B cell (primary cell): Measurements from ENCODE around the gene AP3B2. TPM values are rescaled to one million over a fixed set of nuclear protein-coding genes. Genes with fewer than 3 reads are reported as not detected.

Experiments
- ATAC-seq: fragments of 200-7000 bp; cut with Tn5 transposase; one replicate; pipeline ENCODE4 v1.10.0; 2021; ENCODE audit warnings: low read depth, mild to moderate bottlenecking, moderate number of reproducible peaks, moderate library complexity
- CTCF ChIA-PET: fragments of 350-600 bp; sonication (Branson Sonifier 250); formaldehyde crosslinking; loops from one replicate; lab custom pipeline; 2021; ENCODE audit warnings: antibody characterized with exemption, inconsistent platforms; lab: Charles Lee
- POLR2A ChIA-PET: fragments of 350-600 bp; sonication (Branson Sonifier 250); formaldehyde crosslinking; loops from one replicate; lab custom pipeline; 2021; ENCODE audit warnings: antibody characterized with exemption; lab: Charles Lee
- DNase-seq: peaks from one replicate; pipeline ENCODE4 v3.0.0; 2013
- H2AFZ ChIP-seq: 2 replicates; pipeline ENCODE4 v1.6.1; 2012; ENCODE audit warnings: mild to moderate bottlenecking, low read depth, low read length; ENCODE audit not compliant: insufficient read depth, poor library complexity, severe bottlenecking
- H3K27ac ChIP-seq, 2 donors: 1 replicate in 1 of 2; 2 replicates in 1 of 2; pipeline ENCODE4 v1.5.1; 2012 to 2013; ENCODE audit warnings: low read length in 2 of 2, mild to moderate bottlenecking in 2 of 2, moderate library complexity in 1 of 2
- H3K27me3 ChIP-seq, 4 experiments: fragments of 200-600 bp in 1 of 4; sonication (generic) in 1 of 4; replicated peaks in 1 of 4; 1 replicate in 2 of 4; 2 replicates in 2 of 4; pipeline versions ENCODE4 v1.6.1 to v1.7.0; 2013 to 2016; ENCODE audit warnings: low read length in 3 of 4, mild to moderate bottlenecking in 2 of 4, mixed read lengths in 1 of 4, moderate library complexity in 1 of 4; ENCODE audit not compliant: insufficient read depth in 4 of 4, control insufficient read depth in 3 of 4; ENCODE audit errors: control extremely low read depth in 1 of 4
- H3K36me3 ChIP-seq, 2 experiments: replicated peaks in 1 of 2; 1 replicate in 1 of 2; 2 replicates in 1 of 2; pipeline versions ENCODE4 v1.6.1 to v1.7.1; 2013; ENCODE audit warnings: low read length in 1 of 2; ENCODE audit not compliant: insufficient read depth in 2 of 2, control insufficient read depth in 1 of 2; ENCODE audit errors: control extremely low read depth in 1 of 2, extremely low read depth in 1 of 2
- H3K4me1 ChIP-seq, 2 donors: fragments of 200-600 bp in 1 of 2; sonication (generic) in 1 of 2; 1 replicate in 1 of 2; 2 replicates in 1 of 2; pipeline versions ENCODE4 v1.5.1 to v1.6.1; 2013 to 2017; ENCODE audit warnings: low read length in 2 of 2; ENCODE audit not compliant: control insufficient read depth in 2 of 2, insufficient read depth in 2 of 2
- H3K4me2 ChIP-seq: replicated peaks from 2 replicates; pipeline ENCODE3; 2012; ENCODE audit warnings: mild to moderate bottlenecking, low read depth, low read length; ENCODE audit not compliant: poor library complexity, severe bottlenecking
- H3K4me3 ChIP-seq, 5 experiments: fragments of 200-600 bp in 1 of 5; sonication (generic) in 1 of 5; 1 replicate in 3 of 5; 2 replicates in 2 of 5; pipeline versions ENCODE4 v1.5.1 to v1.7.0; 2011 to 2016; ENCODE audit warnings: low read length in 4 of 5, mild to moderate bottlenecking in 4 of 5, low read depth in 2 of 5, control low read depth in 1 of 5, moderate library complexity in 1 of 5; ENCODE audit not compliant: insufficient read depth in 1 of 5; ENCODE audit errors: control extremely low read depth in 1 of 5, extremely low read depth in 1 of 5
- H3K79me2 ChIP-seq: fragments of 200-600 bp; sonication (generic); one replicate; pipeline ENCODE4 v1.6.0; 2016; ENCODE audit warnings: low read length; ENCODE audit not compliant: control insufficient read depth, insufficient read depth
- H3K9ac ChIP-seq: fragments of 200-600 bp; sonication (generic); 2 replicates; pipeline ENCODE4 v1.6.1; 2017; ENCODE audit warnings: mild to moderate bottlenecking, low read length, moderate library complexity
- H3K9me3 ChIP-seq, 3 donors: one replicate each; pipeline versions ENCODE4 v1.6.1 to v1.7.1; 2013; ENCODE audit warnings: low read length in 2 of 3; ENCODE audit not compliant: control insufficient read depth in 2 of 3, insufficient read depth in 1 of 3; ENCODE audit errors: control extremely low read depth in 1 of 3
- H4K20me1 ChIP-seq: 2 replicates; pipeline ENCODE4 v1.6.0; 2012; ENCODE audit warnings: mild to moderate bottlenecking, low read length; ENCODE audit not compliant: insufficient read depth, control insufficient read depth, poor library complexity, severe bottlenecking
- H3K27ac Mint-ChIP-seq: one replicate; pipeline ENCODE4 v1.8.0; 2021; ENCODE audit warnings: mixed read lengths
- H3K27me3 Mint-ChIP-seq: one replicate; pipeline ENCODE4 v1.8.0; 2021; ENCODE audit warnings: mixed read lengths
- H3K4me1 Mint-ChIP-seq: one replicate; pipeline ENCODE4 v1.8.0; 2021; ENCODE audit warnings: mixed read lengths
- H3K4me3 Mint-ChIP-seq: one replicate; pipeline ENCODE4 v1.8.0; 2021; ENCODE audit warnings: mixed read lengths
- H3K9me3 Mint-ChIP-seq: one replicate; pipeline ENCODE4 v1.8.0; 2022; ENCODE audit warnings: mixed read lengths; ENCODE audit not compliant: insufficient read depth
- CTCF ChIP-seq: fragments of 200-600 bp; IDR thresholded peaks from one replicate; pipeline ENCODE4 v1.8.0; 2022; ENCODE audit warnings: antibody characterized with exemption, mild to moderate bottlenecking
- EZH2 ChIP-seq: IDR thresholded peaks from 2 replicates; pipeline ENCODE4 v1.6.1; 2012; ENCODE audit warnings: borderline replicate concordance, low read depth, mild to moderate bottlenecking, moderate library complexity, low read length; ENCODE audit not compliant: insufficient read depth, poor library complexity, severe bottlenecking
- WGBS: methylation state at CpG from one replicate; pipeline ENCODE4 v1.1.5; 2013; ENCODE audit warnings: missing lambda C conversion rate; ENCODE audit not compliant: insufficient coverage; 5-methylcytosine and 5-hydroxymethylcytosine counted together
- intact Hi-C: fragments of 100-400 bp; cut with micrococcal nuclease; formaldehyde crosslinking; loops from one replicate; pipeline ENCODE4 v1.10.0; 2022
- polyA plus RNA-seq: library from polyadenylated mRNA; depleted of rRNA; stranded (reverse); fragments of >200 nt; gene quantifications from 2 replicates; pipeline ENCODE4 v1.2.3, GENCODE V29; 2012
- total RNA-seq, 2 donors: library from RNA; stranded (reverse); fragments of 120-200 nt in 1 of 2; gene quantifications; 1 replicate in 1 of 2; 2 replicates in 1 of 2; pipeline versions ENCODE4 v1.2.3 to v1.2.4, GENCODE V29; 2013 to 2022

Gene AP3B2
- total and polyA plus RNA-seq, 2 donors (not counting 1 experiment from before 2014, with no cell fraction given) = 0.15 to 0.37 TPM

DNA sequence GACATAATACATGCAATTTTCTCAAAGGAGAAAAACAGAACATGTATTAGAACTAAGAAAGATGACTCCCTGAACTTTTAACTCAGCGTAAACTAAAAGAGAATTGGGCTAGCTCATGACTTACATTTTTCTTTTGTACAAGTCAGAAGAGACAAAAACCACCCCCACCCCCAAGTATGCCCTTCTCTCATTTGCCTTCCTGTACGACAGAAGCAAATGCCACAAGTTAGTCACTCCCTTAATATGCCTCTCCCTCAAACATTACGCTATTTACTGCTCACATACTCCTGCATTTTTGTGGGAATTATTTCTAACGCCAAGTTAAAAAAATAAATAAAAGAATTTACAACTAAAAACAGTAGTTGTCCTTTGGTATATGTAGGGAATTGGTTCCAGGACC lies 84.5 kb downstream of the AP3B2 start:
- Histone ChIP-seq H3K4me2 (no peak overlapping the region), H3K9ac (no peak overlapping the region), H3K36me3 (no peaks in the 10 kb centered on the region), H3K27ac (no peak overlapping the region), H3K9me3 (no peaks in the 10 kb centered on the region), H2AFZ (no peak overlapping the region), H3K79me2 (no peaks in the 10 kb centered on the region), H4K20me1 (no peaks in the 10 kb centered on the region), H3K27me3 (no peaks in the 10 kb centered on the region), H3K4me3 (no peak overlapping the region), H3K4me1 (no peaks in the 10 kb centered on the region)
- ChIA-PET POLR2A (no interaction called here), CTCF (no interaction called here)
- no peak overlapping the region for H3K4me3 Mint-ChIP-seq
- no peaks in the 10 kb centered on the region for H3K4me1 Mint-ChIP-seq
- ATAC-seq = no peak
- no peak for DNase-seq
- H3K27me3 Mint-ChIP-seq = peaks cover 4% of the 10 kb centered on the region
- intact Hi-C loops = no loop called here
- no peaks in the 10 kb centered on the region for H3K9me3 Mint-ChIP-seq
- TF ChIP-seq EZH2 (no peak), CTCF (no peak)
- H3K27ac Mint-ChIP-seq = no peak overlapping the region
- WGBS = 100% methylated on average over 1 of the region's 4 CpGs

DNA sequence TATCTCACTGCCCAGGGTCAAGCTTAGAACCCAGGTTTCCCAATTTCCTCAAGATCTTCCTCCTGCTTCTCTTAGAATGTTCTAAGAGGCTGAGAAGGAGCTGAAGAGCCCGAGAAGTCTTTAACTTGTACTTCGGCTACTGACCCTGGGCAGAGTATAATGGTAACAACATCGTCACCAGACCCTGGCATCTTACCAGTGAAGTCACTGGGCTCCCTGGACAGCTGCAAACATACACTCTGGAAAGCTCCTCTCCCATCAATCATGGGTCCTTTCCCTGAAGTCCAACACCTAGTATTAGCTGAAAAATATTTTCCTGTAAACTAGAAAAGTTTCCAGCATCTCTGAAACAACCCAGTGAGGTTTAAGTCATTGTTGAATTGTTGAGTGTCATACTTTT lies 85.2 kb downstream of the AP3B2 start:
- Histone ChIP-seq H3K9ac (no peak overlapping the region), H3K9me3 (no peaks in the 10 kb centered on the region), H3K4me1 (no peaks in the 10 kb centered on the region), H3K4me2 (no peak overlapping the region), H4K20me1 (no peaks in the 10 kb centered on the region), H3K27me3 (no peaks in the 10 kb centered on the region), H3K4me3 (no peak overlapping the region), H3K36me3 (no peaks in the 10 kb centered on the region), H3K79me2 (no peaks in the 10 kb centered on the region), H2AFZ (no peak overlapping the region), H3K27ac (no peak overlapping the region)
- no peak for TF ChIP-seq EZH2
- TF ChIP-seq CTCF = no peak
- H3K4me3 Mint-ChIP-seq = no peak overlapping the region
- H3K9me3 Mint-ChIP-seq = no peaks in the 10 kb centered on the region
- 89% methylated on average over 3 of the region's 3 CpGs for WGBS
- intact Hi-C loops = no loop called here
- DNase-seq (no peak), ATAC-seq (no peak)
- no peaks in the 10 kb centered on the region for H3K4me1 Mint-ChIP-seq
- CTCF ChIA-PET = no interaction called here
- peaks cover 4% of the 10 kb centered on the region for H3K27me3 Mint-ChIP-seq
- POLR2A ChIA-PET = no interaction called here
- no peak overlapping the region for H3K27ac Mint-ChIP-seq
